Gastrocnemius medialis (tissue), 4 donors: ENCODE results near the gene ARHGAP24.

Experiments
- POLR2A ChIP-seq, 2 donors: fragments of 450-650 bp; IDR thresholded peaks; one replicate each; pipeline ENCODE4 v1.6.1; 2017; ENCODE audit warnings: antibody characterized with exemption in 2 of 2, mild to moderate bottlenecking in 2 of 2, moderate library complexity in 2 of 2
- TF ChIP-seq, protein P1 (sequence below), 5 experiments: fragments of 450-650 bp in 3 of 5; fragments of 200-600 bp in 2 of 5; sonication (generic) in 2 of 5; IDR thresholded peaks in 4 of 5; conservative IDR thresholded peaks in 1 of 5; 1 replicate in 4 of 5; 2 replicates in 1 of 5; pipeline ENCODE4 v1.5.1; 2016 to 2019; ENCODE audit warnings: antibody characterized with exemption in 5 of 5, mild to moderate bottlenecking in 3 of 5, moderate library complexity in 3 of 5

DNA sequence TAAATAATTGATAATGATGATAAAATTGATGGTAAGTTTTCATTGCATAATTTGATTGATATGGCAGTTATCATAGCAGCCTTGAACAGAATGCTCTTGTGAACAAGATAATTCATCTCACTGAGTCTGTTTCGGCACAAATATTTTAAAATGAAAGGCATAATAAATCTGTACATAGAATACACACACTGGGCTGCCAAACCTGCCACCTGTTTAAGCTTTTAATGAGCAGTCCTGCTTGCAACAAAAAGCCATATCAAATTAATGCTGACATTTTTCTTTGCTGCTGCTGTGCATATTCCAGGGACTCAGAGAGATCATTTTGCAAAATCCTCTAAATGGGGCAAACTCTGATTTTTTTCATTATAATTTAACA is 201.1 kb downstream of the ARHGAP24 start:
- TF ChIP-seq, protein P1, sequence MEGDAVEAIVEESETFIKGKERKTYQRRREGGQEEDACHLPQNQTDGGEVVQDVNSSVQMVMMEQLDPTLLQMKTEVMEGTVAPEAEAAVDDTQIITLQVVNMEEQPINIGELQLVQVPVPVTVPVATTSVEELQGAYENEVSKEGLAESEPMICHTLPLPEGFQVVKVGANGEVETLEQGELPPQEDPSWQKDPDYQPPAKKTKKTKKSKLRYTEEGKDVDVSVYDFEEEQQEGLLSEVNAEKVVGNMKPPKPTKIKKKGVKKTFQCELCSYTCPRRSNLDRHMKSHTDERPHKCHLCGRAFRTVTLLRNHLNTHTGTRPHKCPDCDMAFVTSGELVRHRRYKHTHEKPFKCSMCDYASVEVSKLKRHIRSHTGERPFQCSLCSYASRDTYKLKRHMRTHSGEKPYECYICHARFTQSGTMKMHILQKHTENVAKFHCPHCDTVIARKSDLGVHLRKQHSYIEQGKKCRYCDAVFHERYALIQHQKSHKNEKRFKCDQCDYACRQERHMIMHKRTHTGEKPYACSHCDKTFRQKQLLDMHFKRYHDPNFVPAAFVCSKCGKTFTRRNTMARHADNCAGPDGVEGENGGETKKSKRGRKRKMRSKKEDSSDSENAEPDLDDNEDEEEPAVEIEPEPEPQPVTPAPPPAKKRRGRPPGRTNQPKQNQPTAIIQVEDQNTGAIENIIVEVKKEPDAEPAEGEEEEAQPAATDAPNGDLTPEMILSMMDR (IDR thresholded peaks at IDR 0.05 in 4 of 5, conservative IDR thresholded peaks at IDR 0.05 in 1 of 5), result no peak
- TF ChIP-seq POLR2A (IDR thresholded peaks at IDR 0.05), result no peak
